Measurements from ENCODE around the gene VKORC1. TPM values are rescaled to one million over a fixed set of nuclear protein-coding genes. Genes with fewer than 3 reads are reported as not detected.

The VKORC1 gene
- total and polyA plus RNA-seq, 2 of the 4 experiments (the other 2 are of a cell fraction), result 65.2 to 317 TPM

- TF ChIP-seq, protein P1, sequence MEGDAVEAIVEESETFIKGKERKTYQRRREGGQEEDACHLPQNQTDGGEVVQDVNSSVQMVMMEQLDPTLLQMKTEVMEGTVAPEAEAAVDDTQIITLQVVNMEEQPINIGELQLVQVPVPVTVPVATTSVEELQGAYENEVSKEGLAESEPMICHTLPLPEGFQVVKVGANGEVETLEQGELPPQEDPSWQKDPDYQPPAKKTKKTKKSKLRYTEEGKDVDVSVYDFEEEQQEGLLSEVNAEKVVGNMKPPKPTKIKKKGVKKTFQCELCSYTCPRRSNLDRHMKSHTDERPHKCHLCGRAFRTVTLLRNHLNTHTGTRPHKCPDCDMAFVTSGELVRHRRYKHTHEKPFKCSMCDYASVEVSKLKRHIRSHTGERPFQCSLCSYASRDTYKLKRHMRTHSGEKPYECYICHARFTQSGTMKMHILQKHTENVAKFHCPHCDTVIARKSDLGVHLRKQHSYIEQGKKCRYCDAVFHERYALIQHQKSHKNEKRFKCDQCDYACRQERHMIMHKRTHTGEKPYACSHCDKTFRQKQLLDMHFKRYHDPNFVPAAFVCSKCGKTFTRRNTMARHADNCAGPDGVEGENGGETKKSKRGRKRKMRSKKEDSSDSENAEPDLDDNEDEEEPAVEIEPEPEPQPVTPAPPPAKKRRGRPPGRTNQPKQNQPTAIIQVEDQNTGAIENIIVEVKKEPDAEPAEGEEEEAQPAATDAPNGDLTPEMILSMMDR (conservative IDR thresholded peaks at IDR 0.05; ENCODE audit: low read depth, low read length), result no peak
- no peak for TF ChIP-seq FOS (IDR thresholded peaks at IDR 0.05; ENCODE audit: low read depth, low read length)
These were observed 10.6 kb downstream of the VKORC1 start (continued) for GRCh38 chr16:31083981-31084380.

DNA sequence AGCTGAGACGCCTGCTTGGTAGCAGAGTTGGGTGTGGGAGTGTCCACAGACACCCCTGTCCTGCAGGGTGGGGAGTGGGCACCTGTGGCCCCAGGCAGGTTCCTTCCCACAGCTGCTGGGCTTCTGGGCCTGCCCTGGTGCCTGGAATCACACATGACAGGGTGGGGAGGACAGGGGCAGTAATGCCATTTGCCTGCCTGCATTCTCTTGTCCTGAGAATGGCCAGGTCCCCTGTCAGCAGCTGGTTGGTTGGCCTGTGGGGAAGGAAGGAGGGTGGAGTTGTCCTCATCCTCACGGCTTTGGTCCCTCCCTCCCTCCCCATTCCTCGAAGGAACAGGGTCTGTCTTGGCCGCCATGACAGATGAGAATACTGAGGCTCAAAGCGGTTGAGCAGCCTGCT, 11.0 kb downstream of the VKORC1 start:
- intact Hi-C loops (cut with micrococcal nuclease) (no loop called here), dilution Hi-C loops (cut with HindIII; ENCODE audit: low sequenced_read_pairs, unreplicated experiment) (no loop called here), in situ Hi-C loops (cut with MboI; ENCODE audit: low sequenced_read_pairs) (loop anchor here (10.0 kb wide), 1 partner anchor 99 kb away; the partner anchor contains the start of gene HSD3B7)
- no CpG with 5 or more reads among the region's 5 CpGs for WGBS, 2 experiments (ENCODE audit: extremely low coverage in 2 of 2, insufficient read length in 1 of 2)
- Histone ChIP-seq H3K9me3 (ENCODE audit: control insufficient read depth, insufficient read depth, low read length) (no peaks in the 10 kb centered on the region), H4K5ac (ENCODE audit: low read depth, low read length) (no peak overlapping the region), H2BK5ac (ENCODE audit: low read depth, low read length, poor library complexity, severe bottlenecking) (no peak overlapping the region), H3K4me2 (ENCODE audit: low read depth, low read length) (no peak overlapping the region), H2AK9ac (replicated peaks; ENCODE audit: low read depth, low read length, poor library complexity) (no peak overlapping the region), H3K9me1 (ENCODE audit: insufficient read depth, low read length) (peaks cover 3% of the 10 kb centered on the region; the same call in 1 of the 2 replicates), H3K4me3 (ENCODE audit: insufficient read depth, low read depth, low read length) (no peak overlapping the region), H3K56ac (ENCODE audit: extremely low read depth, insufficient read depth, low read length) (no peak overlapping the region), H3K23ac (ENCODE audit: low read depth, low read length) (no peak overlapping the region), H3K36me3 (ENCODE audit: control insufficient read depth, insufficient read depth, low read length) (peaks cover 71% of the 10 kb centered on the region), H3K9ac (ENCODE audit: low read depth, low read length) (no peak overlapping the region), H4K8ac (ENCODE audit: low read depth in 2 of 2, low read length in 2 of 2) (no peak overlapping the region), H3K79me1 (ENCODE audit: low read depth in 1 of 2, low read length in 2 of 2) (peaks cover 14 to 48% of the 10 kb centered on the region in 2 experiments), H2BK20ac (ENCODE audit: low read depth, low read length) (no peak overlapping the region), H2BK15ac (ENCODE audit: low read depth, low read length) (no peak overlapping the region), H2BK120ac (ENCODE audit: low read depth, low read length) (no peak overlapping the region), H3K27ac (ENCODE audit: insufficient read depth, low read length) (no peak overlapping the region), H2AK5ac (ENCODE audit: low read depth, low read length) (no peak overlapping the region), H3K4ac (ENCODE audit: low read depth, low read length) (no peak overlapping the region), H3K18ac (ENCODE audit: low read depth, low read length) (no peak overlapping the region), H2AFZ (replicated peaks; ENCODE audit: low read length, poor library complexity) (no peak overlapping the region), H4K91ac (ENCODE audit: insufficient read depth, low read depth, low read length) (no peak overlapping the region), H4K20me1 (ENCODE audit: insufficient read depth, low read length) (peaks cover 21% of the 10 kb centered on the region), H3K4me1 (ENCODE audit: control insufficient read depth, insufficient read depth, low read length) (no peaks in the 10 kb centered on the region), H3K27me3 (ENCODE audit: control insufficient read depth, insufficient read depth, low read length) (no peaks in the 10 kb centered on the region), H3K14ac (replicated peaks; ENCODE audit: low read depth, low read length) (no peak overlapping the region)
- DNase-seq (no peak), ATAC-seq (ENCODE audit: low read depth) (no peak)
- ChIA-PET POLR2A (ENCODE audit: unreplicated experiment) (no interaction called here), CTCF (no interaction called here)
- TF ChIP-seq BHLHE40 (IDR thresholded peaks at IDR 0.05; ENCODE audit: low read depth, low read length) (no peak), RCOR1 (IDR thresholded peaks at IDR 0.05; ENCODE audit: insufficient replicate concordance, low read length) (no peak), CHD1 (IDR thresholded peaks at IDR 0.05; ENCODE audit: low read depth, low read length) (no peak), MXI1 (IDR thresholded peaks at IDR 0.05; ENCODE audit: borderline replicate concordance, low read depth, low read length) (no peak), ELK1 (IDR thresholded peaks at IDR 0.05; ENCODE audit: borderline replicate concordance, low read depth, low read length) (no peak), RFX5 (IDR thresholded peaks at IDR 0.05; ENCODE audit: low read depth, low read length) (no peak)
- no TSS peak for BruUV-seq (replicated peaks)
